Hepatic stellate cell (primary cell): ENCODE measurements around the gene SERPINH1.
A peak's percentile ranks its signal among the peaks of the same experiment; 100 is the strongest.

ENCODE experiments used
- DNase-seq: peaks from one replicate; pipeline ENCODE4 v3.0.0; 2011; ENCODE audit warnings: low spot score

SERPINH1 gene

GRCh38 chr11:75555079-75555811 lies 6.8 kb upstream of the SERPINH1 start:
- DNase-seq: no peak

- no peak for DNase-seq
Observed at GRCh38 chr11:75556275-75556674, 5.8 kb upstream of the SERPINH1 start.

GRCh38 chr11:75557666-75558494 lies 4.2 kb upstream of the SERPINH1 start:
- DNase-seq: peak; percentile 88

- DNase-seq: peak; percentile 82
Observed at GRCh38 chr11:75558939-75559843, 2.9 kb upstream of the SERPINH1 start.

GRCh38 chr11:75560644-75561043 lies 1.4 kb upstream of the SERPINH1 start:
- DNase-seq: peak; percentile 47

GRCh38 chr11:75561426-75562047 lies 516 bp upstream of the SERPINH1 start:
- no peak for DNase-seq

- DNase-seq: peak; percentile 54
Observed at GRCh38 chr11:75562836-75563484, 907 bp downstream of the SERPINH1 start.

- DNase-seq: no peak
Observed at GRCh38 chr11:75563501-75563977, 1.5 kb downstream of the SERPINH1 start.

- peak; percentile 89 for DNase-seq
Observed at GRCh38 chr11:75563978-75564552, 2.0 kb downstream of the SERPINH1 start.

- peak; percentile 81 for DNase-seq
Observed at GRCh38 chr11:75565221-75565814, 3.3 kb downstream of the SERPINH1 start.

GRCh38 chr11:75565916-75566762 lies 4.1 kb downstream of the SERPINH1 start:
- DNase-seq: no peak

- no peak for DNase-seq
Observed at GRCh38 chr11:75566763-75567279, 4.8 kb downstream of the SERPINH1 start.

- no peak for DNase-seq
Observed at GRCh38 chr11:75567971-75568370, 5.9 kb downstream of the SERPINH1 start.

GRCh38 chr11:75568616-75569219 lies 6.7 kb downstream of the SERPINH1 start:
- DNase-seq: no peak

GRCh38 chr11:75570559-75571139 lies 8.6 kb downstream of the SERPINH1 start:
- DNase-seq: no peak

- no peak for DNase-seq
Observed at GRCh38 chr11:75571625-75572024, 9.6 kb downstream of the SERPINH1 start.

- no peak for DNase-seq
Observed at GRCh38 chr11:75572744-75573143, 10.7 kb downstream of the SERPINH1 start.
